GM19023 (cell line): ENCODE results near the gene RTBDN.
"Not testable (repeated sequence)": the region's sequence is repeated elsewhere in the genome, so short reads cannot be mapped to it uniquely, and the experiment has no call there.

ENCODE experiments used
- ATAC-seq: cut with Tn5 transposase; IDR thresholded peaks from one replicate; pipeline ENCODE4 v1.9.1; 2021; ENCODE audit warnings: mild to moderate bottlenecking, moderate library complexity; ENCODE audit not compliant: unreplicated experiment

Gene RTBDN

DNA sequence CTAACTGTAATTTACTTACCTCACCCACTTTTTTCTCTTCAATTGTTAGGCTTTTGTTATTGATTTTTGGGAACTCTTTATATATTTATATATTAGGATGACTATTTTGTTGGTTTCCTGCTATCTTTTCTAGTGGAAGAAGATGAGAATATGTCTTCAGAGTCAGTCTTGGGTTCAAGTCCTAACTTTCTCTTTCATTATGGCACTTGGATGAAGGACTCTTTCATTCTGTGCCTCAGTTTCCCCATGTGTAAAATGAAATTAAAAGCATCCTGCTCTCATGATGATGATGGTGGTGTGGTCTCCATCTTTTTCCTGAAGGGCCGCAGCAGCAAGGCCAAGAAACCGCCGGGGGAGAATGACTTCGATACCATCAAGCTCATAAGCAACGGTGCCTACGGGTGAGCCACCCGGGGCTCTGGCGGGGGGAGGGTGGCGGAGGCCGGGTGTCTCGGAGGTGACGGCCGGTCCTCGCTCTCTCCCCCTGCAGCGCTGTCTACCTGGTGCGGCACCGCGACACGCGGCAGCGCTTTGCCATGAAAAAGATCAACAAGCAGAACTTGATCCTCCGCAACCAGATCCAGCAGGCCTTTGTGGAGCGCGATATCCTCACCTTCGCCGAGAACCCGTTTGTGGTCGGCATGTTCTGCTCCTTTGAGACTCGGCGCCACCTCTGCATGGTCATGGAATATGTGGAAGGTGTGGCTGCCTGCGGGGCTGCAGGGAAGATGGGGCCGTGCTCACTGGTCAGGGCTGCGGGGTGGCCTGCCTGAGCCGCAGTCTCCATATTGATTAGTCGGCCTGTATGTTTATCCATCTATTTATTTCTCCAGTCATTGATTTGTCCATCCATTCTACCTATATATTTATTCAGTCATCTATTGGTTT, 23.9 kb upstream of the RTBDN start:
- no peak for ATAC-seq

DNA sequence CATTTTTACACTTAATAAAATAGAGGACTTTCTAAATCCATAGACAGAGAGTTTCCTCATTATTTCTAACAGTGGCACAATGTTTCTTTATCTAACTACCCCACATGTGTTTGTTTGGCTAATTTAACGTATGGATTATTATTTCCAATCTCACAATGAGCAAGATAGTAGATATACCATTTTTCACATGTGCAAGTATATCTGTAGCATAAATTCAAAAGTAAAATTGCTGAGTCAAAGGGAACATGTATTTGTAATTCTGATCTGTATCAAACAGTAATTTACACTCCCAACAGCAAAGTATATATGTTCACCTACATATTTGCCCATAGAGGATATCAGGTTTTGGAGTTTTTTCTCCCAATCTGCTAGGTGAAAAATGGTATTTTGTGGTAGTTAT, 22.3 kb upstream of the RTBDN start:
- ATAC-seq = no peak

DNA sequence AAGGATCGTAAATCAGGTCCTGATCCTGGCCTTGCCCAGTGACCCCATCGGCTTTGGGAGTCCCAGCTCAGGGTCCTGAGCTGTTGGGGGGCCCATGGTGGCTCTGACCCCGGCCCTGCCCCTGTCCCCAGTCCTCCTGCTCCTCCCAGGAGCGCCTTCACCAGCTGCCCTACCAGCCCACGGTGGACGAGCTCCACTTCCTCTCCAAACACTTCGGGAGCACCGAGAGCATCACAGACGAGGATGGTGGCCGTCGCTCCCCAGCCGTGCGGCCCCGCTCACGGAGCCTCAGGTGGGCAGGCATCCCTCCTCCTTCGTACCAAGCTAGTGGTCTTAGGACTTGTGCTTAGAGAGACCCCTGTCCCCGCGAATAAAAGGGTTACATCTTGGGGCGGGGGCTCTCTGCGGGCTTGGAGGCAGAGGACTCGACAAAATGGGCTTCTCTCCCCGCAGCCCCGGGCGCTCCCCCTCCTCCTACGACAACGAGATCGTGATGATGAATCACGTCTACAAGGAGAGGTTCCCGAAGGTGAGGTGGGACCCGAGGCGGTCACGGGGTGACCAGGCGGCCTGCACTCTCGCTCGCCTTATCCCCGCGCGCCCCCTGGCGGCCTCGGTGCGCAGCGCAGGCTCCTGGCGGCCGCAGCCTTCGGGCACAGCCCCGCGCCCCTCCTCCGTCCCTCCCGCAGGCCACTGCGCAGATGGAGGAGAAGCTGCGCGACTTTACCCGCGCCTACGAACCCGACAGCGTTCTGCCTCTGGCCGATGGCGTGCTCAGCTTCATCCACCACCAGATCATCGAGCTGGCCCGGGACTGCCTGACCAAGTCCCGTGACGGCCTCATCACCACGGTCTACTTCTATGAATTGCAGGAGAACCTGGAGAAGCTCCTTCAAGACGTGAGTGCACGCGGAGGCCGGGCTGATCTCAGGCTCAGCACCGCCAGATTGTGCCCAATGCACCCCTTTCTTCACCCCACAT, 13.1 kb upstream of the RTBDN start:
- ATAC-seq = no peak

DNA sequence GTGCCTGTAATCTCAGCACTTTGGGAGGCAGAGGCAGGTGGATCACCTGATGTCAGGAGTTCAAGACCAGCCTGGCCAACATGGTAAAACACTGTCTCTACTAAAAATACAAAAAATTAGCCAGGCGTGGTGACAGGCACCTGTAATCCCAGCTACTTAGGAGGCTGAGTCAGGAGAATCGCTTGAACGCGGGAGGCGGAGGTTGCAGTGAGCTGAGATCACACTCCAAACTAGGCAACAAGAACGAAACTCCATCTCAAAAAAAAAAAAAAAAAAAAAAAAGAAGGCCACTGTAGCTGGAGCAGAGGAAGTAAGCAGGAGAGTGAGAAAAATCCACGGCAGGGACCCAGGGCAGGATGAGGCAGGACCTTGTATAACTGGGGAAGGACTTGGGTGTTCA, 12.2 kb upstream of the RTBDN start:
- not testable (repeated sequence) for ATAC-seq

DNA sequence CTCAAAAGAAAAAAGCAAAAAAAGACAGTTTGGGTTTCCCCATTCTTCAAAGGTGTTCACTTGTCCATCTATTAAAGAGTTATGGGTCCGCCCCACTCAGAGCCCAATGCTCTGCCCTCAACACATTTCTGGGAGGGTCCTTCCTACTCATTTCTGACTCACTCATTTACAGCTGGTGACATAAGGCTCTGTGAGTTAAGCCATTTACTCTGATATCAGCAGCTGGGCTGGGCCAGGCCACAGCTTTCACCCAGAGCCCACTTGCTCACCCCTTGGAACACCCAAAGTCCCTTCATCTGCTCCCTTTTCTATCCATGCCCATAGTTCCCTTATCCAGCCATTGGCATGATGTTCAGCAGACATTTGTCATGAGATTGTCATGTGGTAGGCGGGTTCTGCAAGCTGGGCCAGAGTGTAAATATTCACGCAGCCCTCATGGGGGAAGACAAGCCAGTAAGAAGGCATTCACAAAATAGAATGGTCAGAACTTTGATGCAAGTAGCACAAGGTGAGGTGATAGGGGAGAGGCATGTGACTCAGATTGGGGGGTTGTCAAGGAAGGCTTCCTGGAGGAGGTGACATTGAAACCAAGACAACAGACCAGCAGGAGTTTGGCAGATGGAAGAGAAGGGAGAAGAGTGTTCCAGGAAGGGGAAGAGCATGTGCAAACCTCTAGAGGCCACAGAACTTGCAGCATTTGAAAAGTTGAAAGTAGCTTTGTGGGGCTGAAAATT, 9.8 kb upstream of the RTBDN start:
- ATAC-seq = no peak

DNA sequence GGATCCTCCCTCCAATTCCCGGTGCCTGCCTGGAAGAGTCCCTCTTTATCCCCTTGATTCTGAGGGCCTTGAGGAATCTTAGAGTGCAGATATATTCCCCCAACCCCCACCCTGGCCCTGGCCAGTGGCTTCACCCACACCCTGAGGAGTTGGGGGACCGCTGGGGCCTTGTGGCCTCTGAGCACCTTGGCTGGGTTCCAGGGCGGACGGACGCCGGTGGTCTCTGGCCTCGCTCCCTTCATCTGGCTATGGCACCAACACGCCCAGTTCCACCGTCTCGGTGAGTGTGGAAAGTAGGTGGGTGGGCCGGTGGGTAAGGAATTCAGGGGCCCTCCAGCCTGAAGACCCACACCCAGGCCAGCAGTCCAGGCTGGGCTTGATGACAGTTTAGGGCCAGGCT, 8.9 kb upstream of the RTBDN start:
- ATAC-seq = no peak

DNA sequence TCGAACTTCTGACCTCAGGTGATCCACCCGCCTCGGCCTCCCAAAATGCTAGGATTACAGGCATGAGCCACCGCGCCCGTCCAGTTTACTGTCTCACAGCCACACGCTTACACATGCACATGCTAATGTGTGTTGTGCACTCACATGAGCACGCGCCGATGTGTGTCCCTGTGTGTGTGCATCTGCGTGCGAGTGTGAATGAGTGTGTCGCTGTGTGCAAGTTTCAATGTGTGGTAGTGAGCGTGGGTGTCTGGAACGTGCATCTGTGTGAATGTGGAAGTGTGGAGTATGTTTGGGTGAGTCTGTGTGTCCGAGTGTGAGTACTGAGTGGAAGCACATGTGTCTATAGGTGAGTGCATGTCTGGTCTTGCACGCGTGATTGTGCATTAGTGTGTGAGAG, 8.1 kb upstream of the RTBDN start:
- no peak for ATAC-seq

DNA sequence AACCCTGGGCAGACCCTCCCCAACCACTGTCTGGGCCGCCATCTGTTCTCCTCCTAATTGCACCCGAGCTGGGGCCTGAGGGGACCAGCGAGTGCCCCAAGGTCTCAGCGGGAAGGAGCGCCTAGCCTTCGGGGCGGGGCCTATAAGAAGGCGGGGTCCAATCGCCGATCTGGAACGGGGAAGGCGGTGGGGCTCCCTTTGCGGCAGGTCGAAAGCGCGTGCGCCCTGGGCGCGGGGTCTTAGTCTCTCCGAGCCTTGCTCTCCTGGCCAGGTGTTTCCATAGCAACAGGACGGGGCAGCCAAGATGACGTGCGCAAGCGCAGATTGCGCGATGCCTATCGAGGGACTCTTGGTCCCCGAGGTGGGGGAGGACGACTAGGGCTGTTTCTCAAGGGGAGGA, 6.7 kb upstream of the RTBDN start:
- no peak for ATAC-seq

DNA sequence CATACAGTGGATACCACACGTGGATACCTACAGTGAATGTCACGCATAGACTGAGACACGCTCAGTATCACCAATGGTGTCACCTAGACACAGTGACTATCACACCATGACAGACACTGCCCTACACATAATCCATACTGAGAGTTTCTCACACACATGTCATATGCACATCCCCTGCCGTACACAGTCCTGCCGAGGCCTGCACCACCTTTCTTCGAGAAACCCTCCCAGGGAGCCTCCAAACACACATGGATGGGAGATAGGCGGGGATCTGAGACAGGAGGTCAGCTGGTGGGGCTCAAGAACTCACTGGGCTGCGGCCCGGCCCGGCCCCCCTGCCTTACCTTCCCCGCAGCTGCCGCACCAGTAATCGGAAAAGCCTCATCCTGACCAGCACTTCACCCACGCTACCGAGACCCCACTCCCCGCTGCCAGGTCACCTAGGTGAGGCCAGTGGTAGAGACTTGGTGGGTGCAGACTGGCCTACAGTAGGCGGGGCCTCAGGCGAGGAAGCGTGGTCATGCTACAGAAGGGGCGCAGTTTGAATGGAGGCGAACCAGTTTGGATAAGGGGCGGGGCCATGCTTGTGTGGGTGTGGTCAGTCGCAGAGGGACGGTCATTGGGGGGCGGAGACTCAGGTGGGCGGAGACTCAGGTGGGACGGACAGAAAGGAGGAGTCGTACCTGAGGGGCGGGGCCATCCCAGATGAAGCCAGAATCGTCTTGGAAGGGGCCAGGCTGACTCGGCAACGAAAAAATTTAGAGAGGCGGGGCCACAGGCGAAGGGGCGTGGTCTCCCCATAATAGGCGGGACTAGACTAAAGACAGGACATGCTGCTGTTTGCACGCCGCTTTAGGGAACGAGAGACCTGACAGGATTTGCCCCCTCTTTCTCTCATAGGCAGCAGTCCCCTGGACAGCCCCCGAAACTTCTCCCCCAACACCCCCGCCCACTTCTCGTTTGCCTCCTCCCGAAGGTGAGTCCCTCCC, 6.0 kb upstream of the RTBDN start:
- ATAC-seq = no peak

DNA sequence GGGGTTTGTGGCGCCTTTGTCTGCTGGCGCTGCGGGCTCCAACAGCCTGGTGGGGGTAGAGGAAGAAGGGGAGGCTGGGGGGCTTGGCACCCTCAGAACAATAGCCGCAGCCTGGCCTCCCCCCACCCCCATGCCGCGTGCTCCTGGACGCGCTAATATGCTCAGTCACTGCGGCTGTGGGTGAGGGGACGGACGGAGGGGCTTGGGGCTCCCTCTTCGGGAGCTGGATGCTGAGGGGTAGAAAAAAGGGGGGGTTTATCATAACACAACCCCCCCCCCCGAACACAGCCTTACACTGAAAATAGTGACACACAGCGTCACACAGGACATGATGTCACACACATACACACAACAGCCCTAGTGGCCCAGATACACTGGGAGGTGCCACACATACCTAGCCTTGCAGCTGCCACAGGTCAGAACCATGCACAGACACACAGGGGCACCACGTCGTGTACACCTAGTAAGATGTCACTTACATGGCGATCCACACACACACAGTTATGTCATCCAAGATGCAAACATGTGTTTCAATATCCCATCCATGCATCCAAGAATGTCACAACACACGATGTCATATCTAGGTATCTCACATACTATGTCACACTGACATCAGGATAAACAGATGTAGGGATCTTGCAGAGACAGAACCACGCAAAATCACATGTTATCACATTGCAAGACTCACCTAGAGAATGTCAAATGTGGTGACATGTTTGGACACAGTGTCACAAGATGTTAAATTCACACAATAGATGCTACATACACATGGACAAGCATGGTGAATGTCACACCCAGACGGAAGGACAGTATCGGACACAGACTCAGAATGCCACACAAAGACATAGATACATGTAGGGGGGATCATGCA, 4.7 kb upstream of the RTBDN start:
- ATAC-seq = no peak

DNA sequence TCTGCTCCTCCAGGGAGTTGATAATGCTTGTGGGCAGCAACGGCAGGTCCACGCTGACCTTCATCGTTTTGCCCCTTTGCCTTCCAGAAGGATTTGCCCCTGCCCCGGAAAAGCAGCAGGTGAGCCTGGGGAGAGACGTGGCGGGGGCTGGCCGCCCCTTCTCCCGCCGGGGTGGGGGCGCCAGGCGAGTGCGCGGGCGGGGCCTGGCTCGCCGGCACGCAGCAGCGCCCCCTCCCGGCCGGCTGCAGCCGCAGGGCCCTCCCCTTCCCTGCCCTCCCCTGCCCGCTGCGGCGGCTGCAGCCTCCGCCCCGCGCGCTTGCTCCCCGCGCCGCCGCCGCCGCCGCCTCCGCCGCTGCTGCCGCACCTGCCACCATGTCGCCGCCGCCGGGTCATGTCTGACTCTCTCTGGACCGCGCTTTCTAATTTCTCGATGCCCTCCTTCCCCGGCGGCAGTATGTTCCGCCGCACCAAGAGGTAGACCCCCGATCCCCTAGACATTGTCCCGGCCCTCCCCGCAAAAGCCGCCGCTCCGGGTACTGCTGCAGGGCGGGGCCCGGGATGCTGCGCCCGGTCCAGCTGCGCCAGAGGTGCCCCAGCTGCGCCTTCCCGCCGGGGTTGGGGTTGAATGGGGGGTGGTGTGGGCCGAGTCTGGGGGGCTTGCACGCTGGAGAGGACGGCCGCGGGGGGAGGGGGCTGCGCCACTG, 4.0 kb upstream of the RTBDN start, which contains the start of gene MAST1:
Gene MAST1, plus strand, starts transcription at position 334 of the 704 bp plus-strand sequence. Its CDS starts 58 bp downstream, at position 392.
- no peak for ATAC-seq

DNA sequence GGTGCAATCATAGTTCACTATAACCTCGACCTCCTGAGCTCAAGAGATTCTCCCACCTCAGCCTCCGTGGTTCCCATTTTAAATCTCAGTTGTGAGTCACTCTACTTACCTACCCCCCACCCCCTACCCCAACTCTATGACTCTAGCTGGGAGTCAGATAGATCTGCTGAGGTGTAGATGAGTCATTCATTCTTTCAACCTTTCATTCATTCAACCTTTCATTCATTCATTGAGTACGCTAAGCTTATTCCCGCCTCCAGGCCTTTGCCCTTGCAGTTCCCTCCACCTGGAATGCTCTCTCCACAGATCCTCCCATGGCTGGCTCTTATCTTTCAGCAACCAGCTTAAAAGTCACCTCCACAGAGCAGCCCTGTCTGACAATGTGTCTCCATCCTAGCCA, 2.8 kb upstream of the RTBDN start:
- ATAC-seq = no peak

DNA sequence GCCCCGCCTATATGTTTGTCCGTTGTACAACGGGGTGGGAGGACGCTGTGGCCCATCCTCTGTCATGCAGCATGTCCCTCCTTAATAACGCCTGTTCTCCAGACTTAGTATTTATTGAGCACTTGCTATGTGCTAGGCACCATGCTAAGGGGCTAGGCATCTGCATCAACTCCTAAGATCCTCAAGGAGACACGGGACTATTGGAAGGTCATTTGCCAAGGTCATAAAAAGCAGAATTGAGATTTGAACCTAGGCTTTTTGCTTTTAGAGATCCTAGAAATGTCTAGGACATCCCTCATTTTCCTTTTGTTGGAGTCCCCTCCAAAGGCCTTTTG, 2.1 kb upstream of the RTBDN start:
- ATAC-seq = no peak

DNA sequence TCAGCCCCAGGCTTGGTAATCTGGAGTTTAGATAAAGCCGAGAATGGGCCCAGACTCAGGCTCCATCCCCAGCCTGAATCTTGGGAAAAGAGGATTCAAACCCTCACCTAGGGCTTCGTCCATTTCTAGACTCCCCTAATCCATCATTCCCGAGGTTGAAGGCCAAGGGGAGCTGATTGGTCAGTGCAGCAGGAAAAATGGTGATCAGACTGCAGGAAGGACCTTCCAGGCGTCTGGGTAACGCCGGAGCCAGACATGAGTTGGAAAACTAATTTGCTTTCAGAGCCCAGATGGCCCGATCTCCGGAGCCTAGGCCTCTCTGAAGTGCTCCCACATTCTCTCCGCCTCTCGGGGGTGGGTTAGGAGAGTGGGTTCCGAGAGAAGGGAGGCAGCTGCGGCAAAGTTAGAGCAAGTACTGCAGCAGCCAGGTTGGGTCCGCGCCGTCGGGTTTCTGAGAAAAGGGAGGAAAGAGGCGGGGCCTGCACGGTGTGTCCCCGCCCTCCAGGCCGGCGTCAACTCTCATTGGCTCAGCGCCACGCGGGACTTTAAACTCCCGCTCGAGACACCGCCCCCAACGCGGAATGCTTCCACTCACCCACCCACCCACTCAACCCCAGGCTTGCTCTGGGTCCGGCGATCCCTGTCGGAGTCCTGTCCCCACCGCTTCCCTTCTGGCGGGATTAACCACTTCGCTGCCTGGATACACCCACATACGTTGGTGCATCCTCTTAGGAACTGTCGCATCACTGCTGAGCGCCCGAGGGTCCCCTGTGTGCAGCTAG, 788 bp upstream of the RTBDN start:
- ATAC-seq = no peak

DNA sequence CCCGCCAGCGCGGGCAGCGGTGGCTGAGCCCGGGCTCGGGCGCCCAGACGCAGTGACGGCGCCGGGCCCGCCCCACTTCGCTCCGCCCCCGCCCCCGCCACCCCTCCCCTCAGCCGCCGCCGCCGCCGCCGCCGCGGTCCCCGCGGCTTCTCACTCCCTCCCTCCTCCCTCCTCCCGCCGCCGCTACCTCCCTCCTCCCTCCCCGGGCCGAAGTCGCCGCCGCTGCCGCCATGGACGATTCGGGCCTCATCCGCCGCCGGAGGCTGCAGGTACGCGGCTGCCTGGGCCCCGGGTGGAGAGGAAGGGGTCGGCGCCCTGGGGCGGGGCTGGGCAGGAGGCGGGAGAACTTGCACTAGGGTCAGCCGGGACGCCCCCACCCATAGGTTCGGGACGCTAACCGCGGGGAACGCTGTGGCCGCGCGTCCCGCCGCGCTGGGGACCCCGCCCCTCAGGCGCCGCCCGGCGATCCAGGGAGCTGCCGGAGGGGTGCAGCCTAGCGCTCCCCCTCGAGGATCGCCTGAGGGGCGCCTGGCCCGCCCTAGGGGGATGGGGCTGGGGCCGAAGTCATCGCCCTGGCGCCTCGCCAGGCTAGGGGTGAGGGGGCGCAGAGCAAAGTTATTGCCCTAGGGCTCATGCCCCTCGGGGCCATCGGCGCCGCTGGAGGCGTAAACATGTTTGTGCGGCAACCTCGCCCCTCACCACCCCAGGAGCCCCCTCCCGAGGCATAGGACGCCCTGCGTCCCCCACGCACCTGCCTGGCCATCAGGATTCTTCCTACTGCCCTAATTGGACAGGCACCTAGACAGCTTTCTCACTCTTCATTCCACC, 427 bp downstream of the RTBDN start:
- no peak for ATAC-seq

DNA sequence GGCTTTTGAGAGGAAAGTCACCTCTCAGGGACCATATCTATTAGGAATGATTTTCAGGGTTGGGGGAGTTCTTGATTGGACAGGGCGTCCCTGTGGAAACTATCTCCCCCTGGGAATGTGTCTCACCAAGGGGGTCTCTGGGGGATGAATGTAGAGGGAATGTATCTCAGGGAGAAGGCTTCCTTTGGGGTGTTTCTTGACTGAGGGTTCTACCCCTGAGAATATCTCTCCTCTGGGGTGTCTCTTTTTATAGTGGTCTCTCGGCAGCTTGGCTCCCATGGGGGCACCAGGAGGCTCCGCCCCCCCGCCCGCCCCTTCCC, 1.0 kb downstream of the RTBDN start:
- no peak for ATAC-seq

DNA sequence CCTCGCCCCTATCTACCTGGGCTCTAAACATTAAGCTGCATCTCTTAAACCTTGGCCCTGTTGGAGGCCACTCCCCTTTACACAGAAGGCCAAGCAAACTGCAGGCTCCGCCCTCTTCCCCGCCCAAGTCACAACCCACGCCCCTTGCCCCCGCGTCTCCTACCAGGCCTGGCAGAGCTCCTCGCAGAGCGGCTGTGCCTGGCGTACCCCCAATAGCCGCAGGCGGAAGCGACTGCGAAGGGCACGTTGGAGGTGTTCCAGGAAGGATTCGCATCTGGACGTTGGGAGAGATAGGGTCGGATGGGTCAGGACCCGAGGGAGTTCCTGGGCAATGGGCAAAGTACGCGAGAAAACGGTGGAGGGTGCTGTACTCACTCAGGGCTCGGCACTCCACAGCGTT, 5.9 kb downstream of the RTBDN start:
- ATAC-seq = no peak
